Osteocyte (in vitro differentiated cells): Measurements from ENCODE around the gene DISP3. TPM values are rescaled to one million over a fixed set of nuclear protein-coding genes. Genes with fewer than 3 reads are reported as not detected.

Experiments used
- DNase-seq: peaks from one replicate; pipeline ENCODE4 v3.0.0; 2021; ENCODE audit warnings: mixed read lengths; ENCODE audit not compliant: unreplicated experiment; ENCODE audit errors: extremely low spot score
- H3K27ac Mint-ChIP-seq: one replicate; pipeline ENCODE4 v1.8.0; 2021; ENCODE audit warnings: mild to moderate bottlenecking, mixed read lengths; ENCODE audit not compliant: unreplicated experiment
- H3K27me3 Mint-ChIP-seq: one replicate; pipeline ENCODE4 v1.8.0; 2021; ENCODE audit warnings: mixed read lengths; ENCODE audit not compliant: unreplicated experiment
- H3K36me3 Mint-ChIP-seq: one replicate; pipeline ENCODE4 v1.8.0; 2021; ENCODE audit warnings: mixed read lengths; ENCODE audit not compliant: unreplicated experiment
- H3K4me1 Mint-ChIP-seq: one replicate; pipeline ENCODE4 v1.8.0; 2021; ENCODE audit warnings: mixed read lengths; ENCODE audit not compliant: unreplicated experiment
- H3K4me3 Mint-ChIP-seq: one replicate; pipeline ENCODE4 v1.8.0; 2021; ENCODE audit warnings: mild to moderate bottlenecking, moderate library complexity, mixed read lengths; ENCODE audit not compliant: unreplicated experiment
- H3K9me3 Mint-ChIP-seq: one replicate; pipeline ENCODE4 v1.8.0; 2021; ENCODE audit warnings: mixed read lengths; ENCODE audit not compliant: unreplicated experiment
- CTCF ChIP-seq: fragments of 200-600 bp; sonication (generic); IDR thresholded peaks from 2 replicates; pipeline ENCODE4 v1.5.0; 2021; ENCODE audit warnings: antibody characterized with exemption, mild to moderate bottlenecking, moderate library complexity
- total RNA-seq: library from RNA; stranded (reverse); gene quantifications from 2 replicates; pipeline ENCODE4 v1.2.1, GENCODE V29; 2021

Gene DISP3
- total RNA-seq, 1 donor from 2014 or later: 0.43 TPM

GRCh38 chr1:11564237-11564636 is 85.3 kb downstream of the DISP3 start:
- DNase-seq: no peak
- peaks cover 8% of the 10 kb centered on the region for H3K27me3 Mint-ChIP-seq
- no peak overlapping the region for H3K4me3 Mint-ChIP-seq
- no peaks in the 10 kb centered on the region for H3K4me1 Mint-ChIP-seq
- no peaks in the 10 kb centered on the region for H3K9me3 Mint-ChIP-seq
- no peaks in the 10 kb centered on the region for H3K36me3 Mint-ChIP-seq
- no peak overlapping the region for H3K27ac Mint-ChIP-seq
- TF ChIP-seq CTCF: no peak

GRCh38 chr1:11566042-11566850 is 87.3 kb downstream of the DISP3 start:
- H3K27me3 Mint-ChIP-seq: peaks cover 8% of the 10 kb centered on the region
- H3K4me3 Mint-ChIP-seq: no peak overlapping the region
- H3K36me3 Mint-ChIP-seq: no peaks in the 10 kb centered on the region

DNA sequence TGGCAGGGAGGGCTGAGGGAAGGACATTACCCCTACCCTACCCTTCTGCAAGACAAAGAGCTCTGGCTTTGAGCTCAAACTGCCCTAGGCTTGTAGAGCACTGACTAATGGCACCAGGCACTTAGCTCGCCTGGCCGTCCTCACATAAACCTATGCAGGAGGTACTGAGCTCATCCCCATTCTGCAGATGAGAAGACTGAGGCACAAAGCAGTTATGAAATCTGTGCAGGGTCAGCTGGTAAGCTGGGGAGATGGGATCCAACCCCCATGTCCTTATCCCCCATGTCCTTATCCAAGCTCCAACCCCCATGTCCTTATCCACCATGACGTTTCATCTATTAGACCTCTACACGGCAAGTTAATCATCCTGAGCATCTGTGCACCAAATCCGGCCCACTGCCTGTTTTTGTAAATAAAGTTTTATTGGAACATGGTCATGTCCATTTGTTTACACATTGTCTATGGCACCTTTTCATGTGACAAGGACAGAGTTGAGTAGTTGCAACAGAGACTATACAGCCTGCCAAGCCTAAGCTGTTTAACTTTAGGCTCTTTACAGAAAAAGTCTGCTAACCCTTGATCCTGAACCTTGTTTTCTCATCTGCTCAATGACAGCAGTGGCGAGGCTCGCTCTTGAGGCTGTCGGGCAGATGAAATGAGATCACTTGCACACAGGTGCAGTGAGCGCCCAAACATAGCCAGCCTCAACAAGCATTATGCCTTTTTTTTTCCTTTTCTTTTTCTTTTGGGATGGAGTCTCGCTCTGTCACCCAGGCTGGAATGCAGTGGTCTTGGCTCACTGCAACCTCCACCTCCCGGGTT is 88.5 kb downstream of the DISP3 start:
- H3K27me3 Mint-ChIP-seq: peaks cover 8% of the 10 kb centered on the region
- no peaks in the 10 kb centered on the region for H3K36me3 Mint-ChIP-seq
- no peak overlapping the region for H3K4me3 Mint-ChIP-seq
- no peak for TF ChIP-seq CTCF
- no peaks in the 10 kb centered on the region for H3K4me1 Mint-ChIP-seq
- H3K9me3 Mint-ChIP-seq: no peaks in the 10 kb centered on the region
- H3K27ac Mint-ChIP-seq: no peak overlapping the region
- no peak for DNase-seq

More at GRCh38 chr1:11566042-11566850, 87.3 kb downstream of the DISP3 start:
- TF ChIP-seq CTCF: no peak
- Mint-ChIP-seq H3K9me3 (no peaks in the 10 kb centered on the region), H3K4me1 (no peaks in the 10 kb centered on the region), H3K27ac (no peak overlapping the region)
- no peak for DNase-seq

DNA sequence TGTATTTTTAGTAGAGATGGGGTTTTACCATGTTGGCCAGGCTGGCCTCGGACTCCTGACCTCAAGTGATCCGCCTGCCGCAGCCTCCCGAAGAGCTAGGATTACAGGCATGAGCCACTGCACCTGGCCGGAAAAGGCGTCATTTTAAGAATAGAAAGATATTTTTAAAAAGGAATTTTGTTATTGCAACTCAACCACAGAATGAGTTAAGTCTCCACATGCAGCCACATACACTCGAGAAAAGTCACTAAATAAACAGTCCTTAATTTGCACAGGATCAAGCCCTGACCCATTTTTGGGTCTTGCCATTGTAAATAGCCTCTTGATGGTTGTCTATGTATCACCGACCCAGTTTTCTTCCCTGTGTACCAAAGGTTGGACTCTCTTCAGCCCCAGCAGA is 89.7 kb downstream of the DISP3 start:
- Mint-ChIP-seq H3K27me3 (peaks cover 8% of the 10 kb centered on the region), H3K9me3 (no peaks in the 10 kb centered on the region), H3K36me3 (no peaks in the 10 kb centered on the region), H3K4me1 (no peaks in the 10 kb centered on the region), H3K4me3 (no peak overlapping the region), H3K27ac (no peak overlapping the region)
- TF ChIP-seq CTCF: no peak
- DNase-seq: no peak

- no peak for DNase-seq
- Mint-ChIP-seq H3K9me3 (no peaks in the 10 kb centered on the region), H3K4me1 (no peaks in the 10 kb centered on the region), H3K27me3 (peaks cover 4% of the 10 kb centered on the region), H3K36me3 (no peaks in the 10 kb centered on the region), H3K27ac (no peak overlapping the region), H3K4me3 (no peak overlapping the region)
- TF ChIP-seq CTCF: no peak
Measured at GRCh38 chr1:11569551-11569950, 90.6 kb downstream of the DISP3 start.
